SU-DHL-6 (cell line): ENCODE data around the gene PLCB1.

ENCODE experiments used
- CTCF ChIP-seq: fragments of 200-600 bp; sonication (generic); IDR thresholded peaks from one replicate; pipeline ENCODE4 v1.5.1; 2017; ENCODE audit warnings: antibody characterized with exemption, mild to moderate bottlenecking, low read length, moderate library complexity; ENCODE audit not compliant: insufficient read depth, poor library complexity, severe bottlenecking
- EZH2phosphoT487 ChIP-seq: fragments of 200-600 bp; sonication (generic), shearing (Covaris generic); conservative IDR thresholded peaks from 2 replicates; pipeline ENCODE4 v1.6.1; 2018; ENCODE audit warnings: mild to moderate bottlenecking, antibody characterized with exemption, low read length, moderate library complexity, mixed read lengths

DNA sequence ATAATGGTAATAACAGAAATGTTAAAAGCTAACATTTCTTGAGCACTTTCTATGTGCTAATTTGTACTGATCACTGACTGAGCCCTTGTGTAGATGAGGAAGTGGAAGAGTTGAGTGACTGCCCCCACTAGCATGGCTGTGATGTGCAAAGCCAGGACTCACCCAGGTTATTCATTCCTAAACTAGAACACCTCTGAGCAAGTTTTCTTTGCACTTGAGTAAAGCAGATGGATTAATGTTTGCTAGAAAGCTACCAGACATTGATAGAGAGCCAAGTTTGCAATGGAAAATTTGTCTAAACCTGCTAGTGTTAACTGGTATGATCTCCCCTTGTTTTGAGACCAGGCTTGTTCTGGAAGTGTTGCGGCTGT is 469.5 kb downstream of the PLCB1 start:
- no peak for TF ChIP-seq CTCF
- TF ChIP-seq EZH2phosphoT487 = no peak
